HCT116 (cell line): ENCODE results near the gene RPS6KA2.
"Not testable (repeated sequence)": the region's sequence is repeated elsewhere in the genome, so short reads cannot be mapped to it uniquely, and the experiment has no call there.

Experiments used
- CEBPB ChIP-seq: IDR thresholded peaks from 2 replicates; pipeline ENCODE4 v1.6.1; 2012; ENCODE audit warnings: low read depth
- EGR1 ChIP-seq: IDR thresholded peaks from 2 replicates; pipeline ENCODE4 v1.6.1; 2012; ENCODE audit warnings: low read depth
- EZH2 ChIP-seq: fragments of 200-600 bp; sonication (generic); IDR thresholded peaks from 2 replicates; pipeline ENCODE4 v1.6.1; 2017; ENCODE audit warnings: antibody characterized with exemption, mixed run types
- EZH2phosphoT487 ChIP-seq: fragments of 200-600 bp; IDR thresholded peaks from 2 replicates; pipeline ENCODE4 v1.6.1; 2018; ENCODE audit warnings: antibody characterized with exemption, borderline replicate concordance
- JUND ChIP-seq: IDR thresholded peaks from 2 replicates; pipeline ENCODE4 v1.6.1; 2012
- POLR2A ChIP-seq: IDR thresholded peaks from 2 replicates; pipeline ENCODE4 v1.7.0; 2011; ENCODE audit warnings: borderline replicate concordance; ENCODE audit not compliant: insufficient read depth, insufficient read length; ENCODE audit errors: extremely low read depth
- POLR2AphosphoS5 ChIP-seq: IDR thresholded peaks from 2 replicates; pipeline ENCODE4 v1.6.1; 2011; ENCODE audit warnings: mild to moderate bottlenecking, low read depth, low read length, moderate library complexity
- RAD21 ChIP-seq: IDR thresholded peaks from 2 replicates; pipeline ENCODE4 v1.6.1; 2012; ENCODE audit warnings: low read depth, mild to moderate bottlenecking
- TCF7L2 ChIP-seq: IDR thresholded peaks from 2 replicates; pipeline ENCODE4 v1.7.0; 2011; ENCODE audit warnings: borderline replicate concordance, inconsistent platforms; ENCODE audit not compliant: insufficient read depth, insufficient read length; ENCODE audit errors: extremely low read depth
- YY1 ChIP-seq: IDR thresholded peaks from 2 replicates; pipeline ENCODE4 v1.6.1; 2011; ENCODE audit warnings: low read length, low read depth, moderate library complexity, mild to moderate bottlenecking; ENCODE audit not compliant: insufficient replicate concordance; ENCODE audit errors: extremely low read depth
- ZNF274 ChIP-seq: fragments of 200-500 bp; sonication (Bioruptor generic); IDR thresholded peaks from 2 replicates; pipeline ENCODE4 v1.6.1; 2014; ENCODE audit warnings: mild to moderate bottlenecking, low read depth, low read length, inconsistent platforms
- TF ChIP-seq, protein P1 (sequence below), 3 experiments: fragments of 200-600 bp in 1 of 3; sonication (generic) in 1 of 3; IDR thresholded peaks in 2 of 3; conservative IDR thresholded peaks in 1 of 3; 2 replicates each; pipeline ENCODE4 v1.5.1; 2012 to 2017; ENCODE audit warnings: low read depth in 2 of 3, low read length in 2 of 3, antibody characterized with exemption in 1 of 3, borderline replicate concordance in 1 of 3, control low read depth in 1 of 3, mild to moderate bottlenecking in 1 of 3, mixed read lengths in 1 of 3, mixed run types in 1 of 3, moderate library complexity in 1 of 3; ENCODE audit not compliant: insufficient read depth in 1 of 3
- TF ChIP-seq, protein P2 (sequence below): IDR thresholded peaks from 2 replicates; pipeline ENCODE4 v1.6.1; 2012
- TF ChIP-seq, protein P3 (sequence below): IDR thresholded peaks from 2 replicates; pipeline ENCODE4 v1.6.1; 2012; ENCODE audit warnings: low read depth

DNA sequence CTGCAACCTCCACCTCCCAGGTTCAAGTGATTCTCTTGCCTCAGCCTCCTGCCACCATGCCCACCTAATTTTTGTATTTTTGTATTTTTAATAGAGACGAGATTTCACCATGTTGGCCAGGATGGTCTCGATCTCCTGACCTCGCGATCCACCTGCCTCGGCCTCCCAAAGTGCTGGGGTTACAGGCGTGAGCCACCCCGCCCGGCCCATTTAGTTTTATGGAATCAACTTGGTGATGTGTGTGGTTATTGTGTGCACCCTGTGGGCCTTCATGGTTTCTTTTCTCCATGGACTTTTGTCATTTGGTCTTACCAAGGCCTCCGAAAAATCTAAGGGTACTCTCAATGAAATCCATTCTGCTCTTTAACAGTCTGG lies 88.1 kb downstream of the RPS6KA2 start:
- not testable (repeated sequence) for TF ChIP-seq CEBPB, EZH2, POLR2AphosphoS5, EGR1, ZNF274, POLR2A, EZH2phosphoT487, RAD21, TCF7L2, YY1, JUND
- TF ChIP-seq, protein P1, sequence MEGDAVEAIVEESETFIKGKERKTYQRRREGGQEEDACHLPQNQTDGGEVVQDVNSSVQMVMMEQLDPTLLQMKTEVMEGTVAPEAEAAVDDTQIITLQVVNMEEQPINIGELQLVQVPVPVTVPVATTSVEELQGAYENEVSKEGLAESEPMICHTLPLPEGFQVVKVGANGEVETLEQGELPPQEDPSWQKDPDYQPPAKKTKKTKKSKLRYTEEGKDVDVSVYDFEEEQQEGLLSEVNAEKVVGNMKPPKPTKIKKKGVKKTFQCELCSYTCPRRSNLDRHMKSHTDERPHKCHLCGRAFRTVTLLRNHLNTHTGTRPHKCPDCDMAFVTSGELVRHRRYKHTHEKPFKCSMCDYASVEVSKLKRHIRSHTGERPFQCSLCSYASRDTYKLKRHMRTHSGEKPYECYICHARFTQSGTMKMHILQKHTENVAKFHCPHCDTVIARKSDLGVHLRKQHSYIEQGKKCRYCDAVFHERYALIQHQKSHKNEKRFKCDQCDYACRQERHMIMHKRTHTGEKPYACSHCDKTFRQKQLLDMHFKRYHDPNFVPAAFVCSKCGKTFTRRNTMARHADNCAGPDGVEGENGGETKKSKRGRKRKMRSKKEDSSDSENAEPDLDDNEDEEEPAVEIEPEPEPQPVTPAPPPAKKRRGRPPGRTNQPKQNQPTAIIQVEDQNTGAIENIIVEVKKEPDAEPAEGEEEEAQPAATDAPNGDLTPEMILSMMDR (IDR thresholded peaks at IDR 0.05 in 2 of 3, conservative IDR thresholded peaks at IDR 0.05 in 1 of 3; ENCODE audit: borderline replicate concordance in 1 of 3, insufficient read depth in 1 of 3, low read depth in 2 of 3, low read length in 2 of 3) = not testable (repeated sequence)
- TF ChIP-seq, protein P2, sequence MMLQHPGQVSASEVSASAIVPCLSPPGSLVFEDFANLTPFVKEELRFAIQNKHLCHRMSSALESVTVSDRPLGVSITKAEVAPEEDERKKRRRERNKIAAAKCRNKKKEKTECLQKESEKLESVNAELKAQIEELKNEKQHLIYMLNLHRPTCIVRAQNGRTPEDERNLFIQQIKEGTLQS = not testable (repeated sequence)
- TF ChIP-seq, protein P3, sequence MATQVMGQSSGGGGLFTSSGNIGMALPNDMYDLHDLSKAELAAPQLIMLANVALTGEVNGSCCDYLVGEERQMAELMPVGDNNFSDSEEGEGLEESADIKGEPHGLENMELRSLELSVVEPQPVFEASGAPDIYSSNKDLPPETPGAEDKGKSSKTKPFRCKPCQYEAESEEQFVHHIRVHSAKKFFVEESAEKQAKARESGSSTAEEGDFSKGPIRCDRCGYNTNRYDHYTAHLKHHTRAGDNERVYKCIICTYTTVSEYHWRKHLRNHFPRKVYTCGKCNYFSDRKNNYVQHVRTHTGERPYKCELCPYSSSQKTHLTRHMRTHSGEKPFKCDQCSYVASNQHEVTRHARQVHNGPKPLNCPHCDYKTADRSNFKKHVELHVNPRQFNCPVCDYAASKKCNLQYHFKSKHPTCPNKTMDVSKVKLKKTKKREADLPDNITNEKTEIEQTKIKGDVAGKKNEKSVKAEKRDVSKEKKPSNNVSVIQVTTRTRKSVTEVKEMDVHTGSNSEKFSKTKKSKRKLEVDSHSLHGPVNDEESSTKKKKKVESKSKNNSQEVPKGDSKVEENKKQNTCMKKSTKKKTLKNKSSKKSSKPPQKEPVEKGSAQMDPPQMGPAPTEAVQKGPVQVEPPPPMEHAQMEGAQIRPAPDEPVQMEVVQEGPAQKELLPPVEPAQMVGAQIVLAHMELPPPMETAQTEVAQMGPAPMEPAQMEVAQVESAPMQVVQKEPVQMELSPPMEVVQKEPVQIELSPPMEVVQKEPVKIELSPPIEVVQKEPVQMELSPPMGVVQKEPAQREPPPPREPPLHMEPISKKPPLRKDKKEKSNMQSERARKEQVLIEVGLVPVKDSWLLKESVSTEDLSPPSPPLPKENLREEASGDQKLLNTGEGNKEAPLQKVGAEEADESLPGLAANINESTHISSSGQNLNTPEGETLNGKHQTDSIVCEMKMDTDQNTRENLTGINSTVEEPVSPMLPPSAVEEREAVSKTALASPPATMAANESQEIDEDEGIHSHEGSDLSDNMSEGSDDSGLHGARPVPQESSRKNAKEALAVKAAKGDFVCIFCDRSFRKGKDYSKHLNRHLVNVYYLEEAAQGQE = not testable (repeated sequence)
